H9 (cell line): ENCODE data around the gene ANKDD1B. TPM values are rescaled to one million over a fixed set of nuclear protein-coding genes. Genes with fewer than 3 reads are reported as not detected.
A peak's percentile ranks its signal among the peaks of the same experiment; 100 is the strongest.

Source experiments
- DNase-seq: peaks from one replicate; pipeline ENCODE4 v3.0.0-alpha.2; 2017
- H2AFZ ChIP-seq: one replicate; pipeline ENCODE4 v1.6.1; 2013; ENCODE audit warnings: mild to moderate bottlenecking, low read length, control low read depth, moderate library complexity
- H2AK5ac ChIP-seq: 2 replicates; pipeline ENCODE4 v1.6.1; 2013; ENCODE audit warnings: low read length, control low read depth, mixed read lengths; ENCODE audit not compliant: insufficient read length
- H2BK120ac ChIP-seq: one replicate; pipeline ENCODE4 v1.6.1; 2013; ENCODE audit warnings: low read depth, mild to moderate bottlenecking, low read length, control low read depth, inconsistent platforms; ENCODE audit not compliant: poor library complexity, severe bottlenecking
- H2BK12ac ChIP-seq: 2 replicates; pipeline ENCODE4 v1.6.1; 2013; ENCODE audit warnings: low read length, control low read depth, mixed read lengths, low read depth; ENCODE audit not compliant: insufficient read length
- H2BK15ac ChIP-seq: 2 replicates; pipeline ENCODE4 v1.6.1; 2013; ENCODE audit warnings: low read depth, low read length, control low read depth
- H2BK20ac ChIP-seq: one replicate; pipeline ENCODE4 v1.6.1; 2013; ENCODE audit warnings: low read depth, mild to moderate bottlenecking, low read length, control low read depth, inconsistent platforms; ENCODE audit not compliant: poor library complexity, severe bottlenecking
- H2BK5ac ChIP-seq: 2 replicates; pipeline ENCODE4 v1.6.1; 2013; ENCODE audit warnings: low read length, control low read depth, mixed read lengths; ENCODE audit not compliant: insufficient read length
- H3K14ac ChIP-seq: 2 replicates; pipeline ENCODE4 v1.6.1; 2013; ENCODE audit warnings: low read length, control low read depth; ENCODE audit not compliant: insufficient read depth
- H3K18ac ChIP-seq: 2 replicates; pipeline ENCODE4 v1.6.1; 2013; ENCODE audit warnings: low read depth, mild to moderate bottlenecking, mixed read lengths, low read length, control low read depth; ENCODE audit not compliant: insufficient read length
- H3K23ac ChIP-seq: 2 replicates; pipeline ENCODE4 v1.6.1; 2013; ENCODE audit warnings: low read length, control low read depth, mixed read lengths, low read depth; ENCODE audit not compliant: insufficient read length
- H3K23me2 ChIP-seq: 2 replicates; pipeline ENCODE4 v1.6.1; 2013; ENCODE audit warnings: low read depth, mild to moderate bottlenecking, mixed read lengths, low read length, control low read depth; ENCODE audit not compliant: insufficient read length, poor library complexity, severe bottlenecking
- H3K27ac ChIP-seq: 2 replicates; pipeline ENCODE4 v1.5.1; 2013; ENCODE audit warnings: low read length, control low read depth, mixed read lengths, low read depth; ENCODE audit not compliant: insufficient read length
- H3K27me3 ChIP-seq: 2 replicates; pipeline ENCODE4 v1.6.1; 2013; ENCODE audit warnings: low read length, control low read depth, inconsistent platforms; ENCODE audit not compliant: insufficient read depth
- H3K4ac ChIP-seq: 2 replicates; pipeline ENCODE4 v1.6.1; 2013; ENCODE audit warnings: low read depth, mild to moderate bottlenecking, control low read depth, inconsistent platforms, low read length, moderate library complexity
- H3K4me1 ChIP-seq: 2 replicates; pipeline ENCODE4 v1.6.1; 2013; ENCODE audit warnings: low read length, control low read depth, inconsistent platforms; ENCODE audit not compliant: insufficient read depth
- H3K4me2 ChIP-seq: 2 replicates; pipeline ENCODE4 v1.6.1; 2013; ENCODE audit warnings: low read length, control low read depth, mixed read lengths; ENCODE audit not compliant: insufficient read length, insufficient read depth
- H3K56ac ChIP-seq: 2 replicates; pipeline ENCODE4 v1.6.1; 2013; ENCODE audit warnings: low read depth, mild to moderate bottlenecking, mixed read lengths, low read length, control low read depth; ENCODE audit not compliant: insufficient read length
- H3K79me1 ChIP-seq: 2 replicates; pipeline ENCODE4 v1.6.1; 2013; ENCODE audit warnings: low read depth, mild to moderate bottlenecking, moderate library complexity, low read length, control low read depth, inconsistent platforms; ENCODE audit not compliant: insufficient read depth, poor library complexity, severe bottlenecking
- H3K79me2 ChIP-seq: 2 replicates; pipeline ENCODE4 v1.6.1; 2013; ENCODE audit warnings: low read length, control low read depth, inconsistent platforms; ENCODE audit not compliant: insufficient read depth
- H3K9ac ChIP-seq: 2 replicates; pipeline ENCODE4 v1.6.1; 2013; ENCODE audit warnings: low read length, control low read depth, mixed read lengths; ENCODE audit not compliant: insufficient read length; ENCODE audit errors: extremely low read depth
- H3K9me3 ChIP-seq: one replicate; pipeline ENCODE4 v1.6.1; 2013; ENCODE audit warnings: low read depth, low read length, inconsistent platforms; ENCODE audit not compliant: control insufficient read depth
- H3T11ph ChIP-seq: one replicate; pipeline ENCODE4 v1.6.1; 2013; ENCODE audit warnings: mild to moderate bottlenecking, low read length, control low read depth, inconsistent platforms
- H4K20me1 ChIP-seq: one replicate; pipeline ENCODE4 v1.6.1; 2013; ENCODE audit not compliant: control insufficient read depth, insufficient read length, insufficient read depth
- H4K5ac ChIP-seq: 2 replicates; pipeline ENCODE4 v1.6.1; 2013; ENCODE audit warnings: low read depth, mild to moderate bottlenecking, mixed read lengths, low read length, control low read depth; ENCODE audit not compliant: insufficient read length
- H4K8ac ChIP-seq: replicated peaks from 2 replicates; pipeline ENCODE4 v1.6.1; 2013; ENCODE audit warnings: low read length, control low read depth, mixed read lengths, low read depth; ENCODE audit not compliant: insufficient read length
- H4K91ac ChIP-seq: 2 replicates; pipeline ENCODE4 v1.6.1; 2013; ENCODE audit warnings: low read depth, mild to moderate bottlenecking, moderate library complexity, mixed read lengths, low read length, control low read depth; ENCODE audit not compliant: insufficient read length
- H3K27ac Mint-ChIP-seq, 3 experiments: 2 replicates in 2 of 3; 3 replicates in 1 of 3; pipeline ENCODE4 v1.8.0; 2020 to 2021; ENCODE audit warnings: mixed read lengths in 3 of 3, mild to moderate bottlenecking in 1 of 3, moderate library complexity in 1 of 3
- H3K27me3 Mint-ChIP-seq: 2 replicates; pipeline ENCODE4 v1.8.0; 2021; ENCODE audit warnings: low read depth, mild to moderate bottlenecking, moderate library complexity, mixed read lengths
- H3K36me3 Mint-ChIP-seq, 3 experiments: 2 replicates in 2 of 3; 3 replicates in 1 of 3; pipeline ENCODE4 v1.8.0; 2020 to 2021; ENCODE audit warnings: low read depth in 3 of 3, mixed read lengths in 3 of 3; ENCODE audit not compliant: insufficient read depth in 1 of 3
- H3K4me1 Mint-ChIP-seq, 2 experiments: 2 replicates each; pipeline ENCODE4 v1.8.0; 2020; ENCODE audit warnings: mixed read lengths in 2 of 2
- H3K4me3 Mint-ChIP-seq, 2 experiments: 2 replicates in 1 of 2; 3 replicates in 1 of 2; pipeline ENCODE4 v1.8.0; 2020 to 2021; ENCODE audit warnings: mild to moderate bottlenecking in 2 of 2, mixed read lengths in 2 of 2, moderate library complexity in 1 of 2
- H3K9me3 Mint-ChIP-seq, 2 experiments: 2 replicates in 1 of 2; 3 replicates in 1 of 2; pipeline ENCODE4 v1.8.0; 2020; ENCODE audit warnings: mild to moderate bottlenecking in 2 of 2, mixed read lengths in 2 of 2, moderate library complexity in 1 of 2
- CTCF ChIP-seq: fragments of 200-600 bp; sonication (generic); conservative IDR thresholded peaks from 3 replicates; pipeline ENCODE4 v1.8.0; 2021; ENCODE audit warnings: antibody characterized with exemption, mild to moderate bottlenecking
- WGBS: extraction: QIAGEN DNeasy Blood & Tissue Kit; methylation state at CpG from one replicate; pipeline ENCODE4 v1.1.7; 2013; ENCODE audit warnings: missing lambda C conversion rate, low lambda C conversion rate, mixed read lengths; ENCODE audit not compliant: insufficient read length; ENCODE audit errors: extremely low coverage; 5-methylcytosine and 5-hydroxymethylcytosine counted together
- total RNA-seq: library from RNA; stranded (reverse); gene quantifications from 2 replicates; pipeline ENCODE4 v1.2.1, GENCODE V29; 2021

ANKDD1B gene
- total RNA-seq, 1 experiment from 2014 or later, result 0.33 TPM

- no CpG with 5 or more reads among the region's 2 CpGs for WGBS
- Histone ChIP-seq H3K4me1 (no peaks in the 10 kb centered on the region), H3K9ac (no peak overlapping the region), H3K4ac (no peak overlapping the region), H3K27me3 (no peaks in the 10 kb centered on the region), H4K8ac (no peak overlapping the region), H2AK5ac (no peak overlapping the region), H4K91ac (no peak overlapping the region), H2BK5ac (no peak overlapping the region), H3K23me2 (no peaks in the 10 kb centered on the region), H3K9me3 (no peaks in the 10 kb centered on the region), H2BK12ac (no peak overlapping the region), H3T11ph (no peak overlapping the region), H3K79me2 (no peaks in the 10 kb centered on the region), H3K14ac (no peak overlapping the region), H3K27ac (no peak overlapping the region), H2AFZ (no peak overlapping the region), H3K79me1 (no peaks in the 10 kb centered on the region), H3K23ac (no peak overlapping the region), H2BK20ac (no peak overlapping the region), H3K56ac (no peak overlapping the region), H2BK15ac (no peak overlapping the region), H4K20me1 (no peaks in the 10 kb centered on the region), H4K5ac (no peak overlapping the region), H2BK120ac (no peak overlapping the region), H3K18ac (no peak overlapping the region), H3K4me2 (no peak overlapping the region)
- Mint-ChIP-seq H3K4me3 (no peak overlapping the region), H3K4me1 (no peaks in the 10 kb centered on the region), H3K27ac (no peak overlapping the region), H3K27me3 (no peaks in the 10 kb centered on the region), H3K9me3 (no peaks in the 10 kb centered on the region), H3K36me3 (peaks cover 2 to 9% (median 8%) of the 10 kb centered on the region in 3 experiments; a peak in 4 of 7 replicates)
- no peak for DNase-seq
- peak; percentile 77 for TF ChIP-seq CTCF
Observed at GRCh38 chr5:75681125-75681830, 70.0 kb downstream of the ANKDD1B start.
